Type B pancreatic cell (in vitro differentiated cells): ENCODE measurements around the gene LPAR4. TPM values are rescaled to one million over a fixed set of nuclear protein-coding genes. Genes with fewer than 3 reads are reported as not detected.
A peak's percentile ranks its signal among the peaks of the same experiment; 100 is the strongest.

Experiments used
- DNase-seq: peaks from one replicate; pipeline ENCODE4 v3.0.0; 2021; ENCODE audit warnings: mixed read lengths; ENCODE audit not compliant: unreplicated experiment; ENCODE audit errors: extremely low spot score
- H3K27ac Mint-ChIP-seq: 2 replicates; pipeline ENCODE4 v1.8.0; 2021; ENCODE audit warnings: mild to moderate bottlenecking, mixed read lengths
- H3K27me3 Mint-ChIP-seq: 2 replicates; pipeline ENCODE4 v1.8.0; 2021; ENCODE audit warnings: mixed read lengths
- H3K36me3 Mint-ChIP-seq: 2 replicates; pipeline ENCODE4 v1.8.0; 2021; ENCODE audit warnings: mixed read lengths
- H3K4me1 Mint-ChIP-seq: one replicate; pipeline ENCODE4 v1.8.0; 2021; ENCODE audit warnings: mixed read lengths; ENCODE audit not compliant: unreplicated experiment
- H3K4me3 Mint-ChIP-seq: 2 replicates; pipeline ENCODE4 v1.8.0; 2021; ENCODE audit warnings: mild to moderate bottlenecking, mixed read lengths
- H3K9me3 Mint-ChIP-seq: 2 replicates; pipeline ENCODE4 v1.8.0; 2021; ENCODE audit warnings: mixed read lengths
- total RNA-seq: library from RNA; stranded (reverse); gene quantifications from 2 replicates; pipeline ENCODE4 v1.2.1, GENCODE V29; 2021; ENCODE audit warnings: low replicate concordance
- TF ChIP-seq, protein P1 (sequence below): fragments of 200-600 bp; sonication (generic); conservative IDR thresholded peaks from 2 replicates; pipeline ENCODE4 v1.5.0; 2021; ENCODE audit warnings: antibody characterized with exemption, mild to moderate bottlenecking

Gene LPAR4
- total RNA-seq, 1 donor from 2014 or later = 5.3 TPM

GRCh38 chrX:78712336-78712735 lies 35.2 kb upstream of the LPAR4 start:
- Mint-ChIP-seq H3K9me3 (no peaks in the 10 kb centered on the region), H3K4me1 (no peaks in the 10 kb centered on the region), H3K36me3 (no peaks in the 10 kb centered on the region), H3K27ac (no peak overlapping the region), H3K27me3 (no peaks in the 10 kb centered on the region), H3K4me3 (no peak overlapping the region)
- DNase-seq = no peak
- TF ChIP-seq, protein P1, sequence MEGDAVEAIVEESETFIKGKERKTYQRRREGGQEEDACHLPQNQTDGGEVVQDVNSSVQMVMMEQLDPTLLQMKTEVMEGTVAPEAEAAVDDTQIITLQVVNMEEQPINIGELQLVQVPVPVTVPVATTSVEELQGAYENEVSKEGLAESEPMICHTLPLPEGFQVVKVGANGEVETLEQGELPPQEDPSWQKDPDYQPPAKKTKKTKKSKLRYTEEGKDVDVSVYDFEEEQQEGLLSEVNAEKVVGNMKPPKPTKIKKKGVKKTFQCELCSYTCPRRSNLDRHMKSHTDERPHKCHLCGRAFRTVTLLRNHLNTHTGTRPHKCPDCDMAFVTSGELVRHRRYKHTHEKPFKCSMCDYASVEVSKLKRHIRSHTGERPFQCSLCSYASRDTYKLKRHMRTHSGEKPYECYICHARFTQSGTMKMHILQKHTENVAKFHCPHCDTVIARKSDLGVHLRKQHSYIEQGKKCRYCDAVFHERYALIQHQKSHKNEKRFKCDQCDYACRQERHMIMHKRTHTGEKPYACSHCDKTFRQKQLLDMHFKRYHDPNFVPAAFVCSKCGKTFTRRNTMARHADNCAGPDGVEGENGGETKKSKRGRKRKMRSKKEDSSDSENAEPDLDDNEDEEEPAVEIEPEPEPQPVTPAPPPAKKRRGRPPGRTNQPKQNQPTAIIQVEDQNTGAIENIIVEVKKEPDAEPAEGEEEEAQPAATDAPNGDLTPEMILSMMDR = no peak

DNA sequence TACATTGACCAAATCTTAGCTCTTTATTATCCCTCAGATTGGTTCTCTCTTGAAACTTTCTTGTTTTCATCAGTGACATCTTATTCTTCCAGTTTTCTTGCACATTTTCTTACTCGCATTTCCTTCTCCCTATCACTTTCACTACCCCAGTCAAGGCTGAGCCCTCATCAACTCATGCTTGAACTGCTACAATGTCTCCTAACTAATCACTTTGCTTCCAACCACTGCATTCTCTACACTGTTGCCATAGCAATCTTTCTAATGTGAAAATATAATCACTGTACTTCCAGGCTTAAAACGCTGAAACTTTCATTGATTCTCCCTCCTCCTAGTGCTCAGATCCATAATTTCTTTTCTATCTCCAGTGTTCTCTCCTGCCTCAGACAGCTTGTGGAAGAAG lies 22.2 kb upstream of the LPAR4 start:
- TF ChIP-seq, protein P1 = no peak
- no peak for DNase-seq
- H3K9me3 Mint-ChIP-seq = peaks cover 6% of the 10 kb centered on the region

DNA sequence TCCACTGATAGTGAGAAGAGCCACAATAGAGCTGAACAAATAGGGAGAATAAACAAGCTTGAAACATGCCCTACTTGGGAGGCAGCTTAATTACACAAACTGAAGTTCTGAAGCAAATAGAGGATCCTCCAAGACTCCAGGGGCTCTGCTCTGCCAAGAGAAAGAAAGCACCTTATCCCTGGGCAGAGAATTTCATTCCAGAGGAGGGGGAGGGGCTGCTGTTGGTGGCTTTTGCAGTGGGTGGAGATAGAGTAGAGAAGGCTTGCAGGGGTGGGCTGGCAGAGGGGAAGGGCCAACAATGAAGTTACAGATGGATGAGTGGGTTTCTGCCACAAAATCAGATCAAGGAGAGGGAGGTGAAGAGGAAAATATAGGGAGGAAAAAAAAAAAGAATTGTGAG lies 1.0 kb upstream of the LPAR4 start:
- no peak for DNase-seq
- H3K27ac Mint-ChIP-seq = no peak overlapping the region
- H3K36me3 Mint-ChIP-seq = no peaks in the 10 kb centered on the region

More for the DNA sequence above, 22.2 kb upstream of the LPAR4 start:
- Mint-ChIP-seq H3K27me3 (no peaks in the 10 kb centered on the region), H3K36me3 (no peaks in the 10 kb centered on the region), H3K4me3 (no peak overlapping the region), H3K27ac (no peak overlapping the region), H3K4me1 (no peaks in the 10 kb centered on the region)

DNA sequence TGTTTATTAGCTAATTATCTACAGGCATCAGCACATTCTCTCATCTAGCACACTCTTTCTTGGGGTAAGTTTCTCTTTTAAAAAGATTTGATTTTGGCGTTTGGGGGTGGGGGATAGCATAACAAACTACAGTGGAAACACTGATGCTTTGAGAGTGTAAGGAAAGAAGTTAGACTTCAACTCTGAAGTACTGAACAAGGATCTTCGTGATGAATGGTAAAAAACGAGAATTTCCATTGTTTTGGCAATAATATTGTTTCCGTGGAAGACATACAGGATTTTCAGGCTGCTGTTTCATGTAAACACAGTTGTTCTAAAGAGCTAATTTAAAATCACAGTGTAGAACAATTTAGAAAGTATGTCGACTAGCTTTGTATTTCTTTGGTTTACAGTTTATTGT lies 451 bp downstream of the LPAR4 start:
- H3K36me3 Mint-ChIP-seq = no peaks in the 10 kb centered on the region
- H3K9me3 Mint-ChIP-seq = no peaks in the 10 kb centered on the region
- H3K27me3 Mint-ChIP-seq = no peaks in the 10 kb centered on the region
- no peak for DNase-seq
- TF ChIP-seq, protein P1 = no peak
- H3K4me3 Mint-ChIP-seq = peak overlapping the region; percentile 78
- no peak overlapping the region for H3K27ac Mint-ChIP-seq
- H3K4me1 Mint-ChIP-seq = no peaks in the 10 kb centered on the region

More for the DNA sequence above, 1.0 kb upstream of the LPAR4 start:
- TF ChIP-seq, protein P1 = no peak
- peak overlapping the region; percentile 35 for H3K4me3 Mint-ChIP-seq
- H3K4me1 Mint-ChIP-seq = no peaks in the 10 kb centered on the region
- H3K27me3 Mint-ChIP-seq = no peaks in the 10 kb centered on the region
- H3K9me3 Mint-ChIP-seq = no peaks in the 10 kb centered on the region

DNA sequence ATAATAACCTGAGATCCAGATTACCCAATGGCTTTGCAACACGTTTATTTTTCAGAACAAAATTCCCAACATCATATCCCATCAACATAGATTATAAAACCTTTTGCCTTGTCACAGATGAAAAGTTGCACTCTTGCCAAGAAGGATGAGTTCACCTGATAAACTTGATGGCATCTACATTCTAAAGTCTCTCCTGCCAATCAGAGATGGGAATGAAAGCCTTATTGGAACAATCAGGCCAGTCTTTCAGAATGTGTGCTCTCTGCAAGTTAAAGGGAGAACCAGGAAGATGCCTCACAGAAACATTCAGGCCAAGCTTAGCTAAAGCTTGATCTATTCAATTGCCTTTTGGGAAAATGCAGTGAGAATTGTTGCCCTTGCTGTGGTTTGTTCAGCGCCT lies 1.3 kb downstream of the LPAR4 start:
- Mint-ChIP-seq H3K36me3 (no peaks in the 10 kb centered on the region), H3K4me1 (no peaks in the 10 kb centered on the region), H3K27me3 (no peaks in the 10 kb centered on the region), H3K9me3 (no peaks in the 10 kb centered on the region), H3K4me3 (peak overlapping the region; percentile 30), H3K27ac (no peak overlapping the region)
- DNase-seq = no peak
- TF ChIP-seq, protein P1 = no peak

GRCh38 chrX:78753571-78753970 lies 6.1 kb downstream of the LPAR4 start:
- no peak overlapping the region for H3K4me3 Mint-ChIP-seq
- H3K9me3 Mint-ChIP-seq = no peaks in the 10 kb centered on the region
- TF ChIP-seq, protein P1 = no peak
- no peaks in the 10 kb centered on the region for H3K4me1 Mint-ChIP-seq
- DNase-seq = no peak
- no peak overlapping the region for H3K27ac Mint-ChIP-seq
- no peaks in the 10 kb centered on the region for H3K27me3 Mint-ChIP-seq
- H3K36me3 Mint-ChIP-seq = no peaks in the 10 kb centered on the region
